NCI-H226 (cell line): ENCODE data around the gene SPAG5.
"Not testable (repeated sequence)": the region's sequence is repeated elsewhere in the genome, so short reads cannot be mapped to it uniquely, and the experiment has no call there.

Source experiments
- DNase-seq: peaks from one replicate; pipeline ENCODE4 v3.0.0-alpha.2; 2015

Gene SPAG5

DNA sequence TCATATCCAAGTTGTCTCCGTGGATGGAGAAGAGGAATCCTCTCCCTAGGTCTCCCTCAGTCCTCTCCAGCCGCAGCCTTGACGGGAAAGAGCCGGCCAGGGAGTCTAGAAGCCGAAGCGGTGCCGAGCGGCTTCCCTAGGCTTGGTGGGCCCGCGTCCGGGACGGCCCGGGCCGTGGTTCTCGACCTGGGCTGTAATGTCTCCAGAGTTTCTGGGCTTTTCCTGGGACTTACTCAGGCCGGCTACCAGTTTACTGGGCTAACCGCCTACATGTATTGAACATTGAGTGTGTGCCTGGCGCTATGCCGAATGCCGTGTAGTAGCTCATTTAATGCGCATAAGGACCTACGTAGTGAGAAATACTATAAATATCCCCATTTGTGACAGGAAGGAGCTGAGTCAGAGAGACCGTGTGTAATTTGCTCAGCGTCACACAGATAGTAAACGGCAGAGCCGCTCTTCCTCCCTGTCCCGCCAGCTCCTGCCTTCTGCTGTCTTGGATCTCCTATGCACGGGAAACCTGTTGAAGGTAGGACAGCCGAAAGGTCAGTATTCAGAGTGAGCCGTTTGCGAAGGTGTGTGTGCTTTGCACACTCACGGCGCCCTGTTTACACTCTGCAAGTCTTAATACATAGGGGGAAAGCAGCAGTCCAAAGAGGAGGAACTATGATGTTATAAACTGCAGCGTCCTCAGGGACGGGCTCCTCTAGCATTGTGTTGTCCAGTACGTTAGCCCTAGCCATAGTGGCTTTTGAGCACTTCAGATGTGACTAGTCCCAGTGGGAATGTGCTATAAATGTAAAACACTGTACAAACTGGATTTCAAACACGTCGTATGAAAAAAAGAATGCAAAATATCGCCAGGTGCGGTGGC lies 723 bp upstream of the SPAG5 start:
- DNase-seq = no peak

DNA sequence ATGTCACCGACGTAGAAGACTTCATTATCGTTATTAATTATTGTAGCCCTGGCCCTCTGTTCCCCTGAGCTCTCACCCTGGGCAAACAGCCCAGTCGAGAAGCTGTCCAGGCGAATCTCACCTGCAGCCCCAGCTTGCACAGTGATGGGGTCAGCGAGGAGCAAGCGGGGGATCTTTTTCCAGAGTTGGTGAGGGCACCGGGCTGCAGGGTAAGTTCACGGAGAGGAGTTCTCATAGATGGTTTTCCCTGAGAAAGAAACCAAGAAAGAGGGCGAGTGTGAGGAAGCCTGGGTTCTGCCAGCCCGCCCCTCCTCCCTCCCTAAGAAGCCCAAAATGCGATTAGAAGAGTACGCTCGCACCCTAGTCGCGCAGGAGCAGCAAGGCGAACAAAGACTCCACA lies 436 bp downstream of the SPAG5 start:
- no peak for DNase-seq

DNA sequence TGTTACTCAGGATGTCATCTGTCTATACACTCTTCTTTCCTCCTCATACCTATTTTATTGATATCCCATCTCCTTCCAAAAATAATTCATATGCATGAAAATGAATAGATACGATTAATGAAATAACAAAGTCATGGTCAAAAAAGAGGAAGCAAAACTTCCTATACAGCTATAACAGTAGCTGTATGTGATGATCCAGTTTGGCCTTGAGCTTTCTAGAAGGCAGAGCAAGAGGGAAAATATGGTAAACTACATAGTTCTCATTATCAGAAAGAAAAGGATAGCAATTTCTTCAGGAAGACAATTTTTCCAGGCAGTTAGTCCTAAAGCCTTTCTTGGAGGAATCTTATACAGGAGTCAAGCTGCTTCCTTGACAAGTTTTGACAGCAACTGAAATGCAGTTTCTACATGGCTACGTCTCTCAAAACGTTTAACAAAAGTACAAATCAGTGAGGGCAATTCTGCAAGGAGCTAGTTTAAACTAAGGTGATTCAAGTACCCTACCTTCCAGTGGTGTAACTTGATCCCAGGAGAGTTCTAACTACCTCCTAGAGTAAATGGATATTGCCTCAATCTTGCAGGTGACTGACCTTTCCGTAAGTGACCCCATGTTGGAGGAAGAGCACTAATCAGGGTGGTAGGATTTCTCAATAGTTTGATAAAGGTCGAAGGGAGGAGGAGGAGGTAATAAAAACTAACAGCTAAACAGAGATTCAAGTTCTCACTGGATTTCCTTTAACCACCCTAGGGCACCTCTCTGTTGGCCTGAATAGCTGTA lies 1.0 kb downstream of the SPAG5 start:
- DNase-seq = no peak

DNA sequence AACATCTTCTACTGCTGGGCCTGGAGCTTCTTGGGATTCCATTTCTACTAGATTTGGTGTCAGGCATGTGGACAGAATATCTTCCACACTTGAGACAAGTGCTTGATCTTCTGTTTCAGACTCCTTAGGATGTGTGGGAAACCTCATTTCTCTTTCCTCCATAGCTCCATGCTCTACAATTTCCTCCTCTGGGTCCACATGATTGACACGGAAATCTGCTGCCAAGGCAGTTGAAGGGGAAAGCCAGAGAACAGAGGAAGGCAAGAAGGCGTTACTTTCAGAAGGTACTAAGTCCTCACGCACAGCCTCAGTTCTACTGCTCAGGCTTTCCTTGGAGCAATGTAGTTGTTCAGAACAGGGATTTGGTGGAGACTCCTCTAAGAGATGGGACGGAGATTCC lies 6.6 kb downstream of the SPAG5 start:
- no peak for DNase-seq

DNA sequence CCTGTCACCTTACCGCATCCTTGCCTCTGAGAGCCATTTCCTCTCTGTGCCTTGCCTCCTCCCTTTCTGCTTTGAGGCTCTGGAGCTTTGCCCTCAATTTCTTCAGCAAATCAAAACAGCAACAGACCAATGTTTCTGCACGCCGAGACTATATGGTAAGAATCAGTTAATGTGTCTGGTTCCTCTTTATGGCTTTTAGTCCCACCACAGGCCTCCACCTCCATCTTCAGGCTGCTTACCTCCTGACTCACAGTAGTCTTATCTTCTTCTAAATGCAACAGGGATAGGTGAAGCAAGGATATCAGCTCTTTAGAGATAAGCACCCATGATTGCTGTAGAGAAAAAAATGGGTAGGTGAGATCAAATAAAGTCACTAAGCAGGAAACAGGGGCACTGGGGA lies 13.0 kb downstream of the SPAG5 start:
- no peak for DNase-seq

DNA sequence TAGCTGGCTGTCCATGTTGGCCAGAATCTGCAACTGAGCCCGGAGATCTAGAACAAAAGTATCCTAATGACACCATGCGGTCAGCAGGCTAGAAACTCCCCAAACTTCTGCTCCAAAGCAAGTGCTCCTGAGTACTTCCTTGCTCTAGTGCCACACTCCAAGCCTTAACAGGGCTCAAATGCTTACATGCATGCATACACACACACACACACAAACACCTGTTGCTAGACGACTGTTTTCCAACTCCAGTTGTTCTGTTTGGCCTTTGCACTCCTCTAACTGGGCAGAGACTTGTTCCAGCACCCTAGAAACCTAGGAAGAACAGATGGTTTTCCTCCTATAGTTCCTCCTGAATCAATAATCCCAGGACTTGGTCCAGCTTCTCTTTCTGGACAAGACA lies 14.4 kb downstream of the SPAG5 start:
- DNase-seq = no peak

DNA sequence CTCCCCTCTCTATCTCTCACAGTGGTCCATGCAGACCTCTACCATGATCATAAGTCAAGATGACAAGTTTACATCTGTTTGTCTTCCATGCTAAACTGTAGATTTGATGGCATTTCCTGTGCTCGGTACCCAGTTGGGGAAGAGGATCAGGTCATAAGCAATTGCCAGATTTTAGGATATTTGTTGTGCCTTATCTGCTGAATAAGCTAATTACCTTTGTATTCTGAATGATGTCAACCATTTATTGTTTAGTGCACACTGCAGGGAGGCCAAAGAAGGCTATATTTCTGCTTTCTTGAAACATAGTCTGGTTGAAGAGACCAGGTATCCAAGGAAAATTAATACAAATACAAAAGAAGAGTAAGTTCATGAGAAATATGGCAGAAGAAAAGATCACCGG lies 16.3 kb downstream of the SPAG5 start:
- DNase-seq = no peak

DNA sequence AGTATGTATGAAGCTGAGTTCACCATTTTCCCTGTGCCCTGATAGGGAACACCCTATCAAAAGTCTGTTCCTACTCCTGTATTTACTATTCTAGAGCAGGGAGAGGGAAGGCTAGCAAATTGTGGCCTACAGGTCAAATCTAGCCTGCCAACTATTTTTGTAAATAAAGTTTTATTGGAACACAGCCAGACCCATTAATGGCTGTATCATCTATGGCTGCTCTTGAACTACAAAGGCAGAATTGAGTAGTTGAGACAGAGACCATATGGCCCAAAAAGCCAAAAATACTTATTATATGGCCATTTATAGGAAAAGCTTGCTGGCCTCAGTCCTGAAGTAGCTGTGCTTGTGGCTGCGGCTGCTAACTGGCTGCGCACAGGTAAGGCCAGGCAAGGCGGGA lies 17.9 kb downstream of the SPAG5 start:
- DNase-seq = no peak

DNA sequence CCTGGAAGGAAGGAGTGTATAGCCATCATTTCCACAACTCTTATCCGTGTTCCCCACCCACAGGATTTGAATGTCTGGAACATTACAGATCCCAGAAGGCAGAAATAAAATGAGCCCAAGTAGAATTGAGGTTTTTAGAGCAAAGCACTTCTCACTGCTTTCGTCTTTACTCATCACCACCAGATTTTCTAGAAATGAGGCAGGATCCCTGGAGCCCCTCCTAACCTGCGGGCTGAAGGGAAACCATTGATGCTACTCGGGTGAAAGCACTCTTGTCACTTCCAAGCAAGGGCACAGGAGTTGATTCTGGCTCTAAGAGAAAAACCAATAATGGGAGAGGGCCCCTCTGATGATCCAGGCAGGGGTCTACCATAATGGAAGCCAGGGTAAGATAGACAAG lies 19.3 kb downstream of the SPAG5 start:
- no peak for DNase-seq

DNA sequence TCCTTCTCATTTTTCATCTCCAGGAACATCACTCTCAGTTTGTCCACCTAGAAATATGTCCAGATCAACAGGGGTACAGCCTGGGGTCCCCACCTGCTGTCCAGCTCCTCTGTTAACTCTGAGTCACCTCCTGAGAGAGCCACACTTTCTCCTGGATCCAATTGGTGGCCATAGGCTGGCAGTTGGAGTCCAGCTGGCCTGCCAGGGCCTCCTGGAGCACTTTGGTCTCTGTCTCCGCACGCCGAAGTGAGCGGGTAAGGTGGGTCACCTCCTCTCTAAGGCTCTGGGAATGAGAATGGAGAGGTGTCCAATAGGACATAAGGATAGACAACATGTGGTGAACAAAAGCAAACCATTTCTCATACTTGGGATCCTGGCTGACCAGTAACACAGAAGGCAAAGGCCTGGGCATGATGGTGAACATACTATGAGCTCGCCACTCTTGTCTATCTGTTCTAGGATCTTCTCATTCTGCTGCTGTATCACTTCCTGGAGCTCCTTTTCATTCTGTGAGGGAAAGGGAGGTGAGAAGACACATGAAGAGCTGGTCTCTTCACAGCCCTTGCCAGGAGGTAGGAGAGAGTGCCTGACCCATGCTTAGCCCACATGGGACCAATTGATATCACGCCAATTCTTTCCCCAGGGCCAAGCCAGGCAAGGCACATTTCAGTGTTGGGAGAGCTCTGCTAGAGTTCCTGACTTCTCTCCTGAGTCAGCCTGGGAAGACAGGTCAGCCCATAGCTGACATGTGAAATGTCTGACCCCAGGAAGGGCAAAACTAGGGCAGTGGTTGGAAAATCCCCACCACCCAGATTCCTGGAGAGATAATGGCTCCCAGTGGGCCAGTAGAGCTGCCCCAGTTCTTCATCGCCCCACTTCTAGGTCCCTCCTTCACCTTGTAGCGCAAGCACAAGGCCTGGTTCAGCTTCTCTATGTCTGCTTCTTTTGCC lies 20.3 kb downstream of the SPAG5 start:
- no peak for DNase-seq

DNA sequence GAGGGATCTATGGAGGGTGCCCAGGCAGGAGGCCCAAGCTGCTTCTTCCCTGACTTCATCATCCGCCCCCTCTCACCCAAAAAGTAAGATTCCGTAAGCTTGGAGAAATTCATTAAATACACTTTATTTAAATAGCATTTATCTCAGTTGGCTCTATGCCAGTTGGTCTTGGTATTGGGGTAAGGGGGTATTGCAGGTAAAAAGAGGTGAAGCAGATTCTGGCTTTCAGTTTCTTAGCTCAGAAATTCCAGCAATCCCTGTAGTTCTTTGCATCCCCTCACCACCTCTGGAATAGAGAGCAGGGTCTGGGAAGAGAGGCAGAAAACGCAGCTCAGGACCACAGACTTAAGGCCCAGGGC lies 21.4 kb downstream of the SPAG5 start:
- no peak for DNase-seq

DNA sequence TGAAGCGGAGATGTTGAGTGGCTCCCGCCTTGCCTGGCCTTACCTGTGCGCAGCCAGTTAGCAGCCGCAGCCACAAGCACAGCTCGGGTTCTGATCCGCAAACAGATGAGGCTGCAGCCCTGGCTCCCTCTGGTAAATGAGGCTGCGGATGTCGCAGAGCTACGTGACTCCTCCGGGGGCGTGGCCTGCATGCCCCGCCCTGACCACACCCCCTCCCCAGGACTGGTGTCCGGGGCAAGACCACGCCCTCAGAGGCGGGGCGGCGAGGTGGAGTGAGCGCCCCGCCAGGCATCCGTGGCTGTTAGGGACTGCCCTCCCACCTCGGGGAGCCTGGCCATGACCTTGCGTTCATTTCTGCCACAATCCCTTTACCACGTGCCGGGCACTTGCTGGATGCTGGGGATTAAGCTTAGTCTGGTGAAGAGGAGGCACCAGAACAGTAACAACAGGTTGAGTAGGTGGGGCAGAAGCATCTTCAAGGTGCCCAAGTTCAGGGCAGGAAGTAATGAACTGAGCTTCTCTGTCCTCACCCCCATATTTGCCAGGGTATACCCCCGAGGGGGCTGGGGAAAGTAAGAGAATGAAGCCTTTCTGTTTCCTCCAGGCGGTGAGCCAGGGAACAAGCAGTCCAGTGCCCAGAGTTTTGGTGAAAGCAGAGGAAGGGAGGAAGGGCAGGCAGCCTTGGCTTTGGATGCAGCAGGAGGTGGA lies 21.9 kb downstream of the SPAG5 start, which contains the start of gene ALDOC:
TSS of gene ALDOC (minus strand) at position 138 of the 708 bp plus-strand sequence. CDS start 1,363 bp downstream, outside the sequence.
- peak; percentile 87 for DNase-seq

DNA sequence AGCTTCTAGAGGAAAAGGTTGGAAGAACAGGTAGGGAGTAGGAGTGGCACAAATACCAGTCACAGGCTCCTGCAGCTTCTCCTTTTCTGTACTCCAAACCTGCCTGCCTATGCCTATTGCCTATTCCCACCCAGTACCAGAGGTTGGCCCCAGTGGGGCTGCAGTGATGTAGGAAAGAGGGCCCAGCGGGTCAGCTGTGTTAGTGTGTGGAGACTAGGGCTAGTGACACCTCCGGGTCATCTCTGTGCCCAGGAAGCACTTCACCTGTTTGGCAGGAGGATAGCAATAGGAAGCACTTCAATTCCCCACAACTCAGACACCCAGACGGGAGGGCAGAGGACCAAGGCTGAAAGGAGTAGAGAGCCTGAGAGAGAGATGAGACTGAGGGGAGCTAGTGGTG lies 22.8 kb downstream of the SPAG5 start:
- not testable (repeated sequence) for DNase-seq

DNA sequence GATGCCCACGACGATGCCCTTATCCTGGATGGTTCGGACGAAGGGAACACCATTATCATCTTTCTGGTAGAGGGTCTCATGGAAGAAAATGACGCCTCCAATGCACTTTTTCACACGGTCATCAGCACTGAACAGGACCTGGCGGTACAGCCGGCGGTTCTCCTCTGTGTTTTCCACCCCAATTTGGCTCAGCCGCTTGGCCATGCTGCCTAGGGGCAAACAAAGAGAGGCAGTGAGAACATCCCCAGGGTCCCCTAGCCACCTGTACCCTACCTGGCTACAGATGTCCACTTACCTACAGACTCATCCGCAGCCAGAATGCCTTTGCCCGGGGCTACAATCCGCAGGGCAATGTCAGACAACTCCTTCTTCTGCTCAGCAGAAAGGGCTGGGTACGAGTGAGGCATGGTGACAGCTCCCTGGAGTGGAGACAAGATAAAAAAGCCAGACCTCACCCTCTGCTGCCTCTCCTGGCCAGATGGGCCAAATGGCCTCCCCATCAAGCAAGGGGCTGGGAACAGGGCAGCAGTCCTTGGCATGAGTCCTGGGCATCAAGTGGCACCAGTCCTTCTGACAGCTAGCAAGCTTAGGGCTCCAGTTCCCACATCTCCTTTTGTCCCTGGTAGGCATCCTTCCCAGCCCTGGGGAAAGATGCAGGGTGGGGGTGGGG lies 23.6 kb downstream of the SPAG5 start:
- DNase-seq = no peak

DNA sequence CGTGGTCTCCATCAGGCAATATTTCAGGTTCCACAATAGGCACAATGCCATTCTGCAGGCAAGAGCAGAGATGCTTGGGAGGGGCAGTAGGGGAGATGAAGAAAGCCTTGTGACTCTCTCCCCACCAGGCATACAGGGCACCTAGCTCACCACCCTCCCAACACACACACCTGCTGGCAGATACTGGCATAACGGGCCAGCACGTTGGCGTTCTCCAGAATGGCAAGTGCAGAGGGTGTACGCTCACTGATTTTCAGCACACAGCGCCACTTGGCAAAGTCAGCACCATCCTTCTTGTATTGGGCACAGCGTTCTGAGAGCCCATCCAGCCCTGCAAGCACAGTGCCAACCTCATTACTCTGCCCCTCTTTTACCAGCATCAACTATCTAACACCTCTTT lies 24.3 kb downstream of the SPAG5 start:
- DNase-seq = no peak

DNA sequence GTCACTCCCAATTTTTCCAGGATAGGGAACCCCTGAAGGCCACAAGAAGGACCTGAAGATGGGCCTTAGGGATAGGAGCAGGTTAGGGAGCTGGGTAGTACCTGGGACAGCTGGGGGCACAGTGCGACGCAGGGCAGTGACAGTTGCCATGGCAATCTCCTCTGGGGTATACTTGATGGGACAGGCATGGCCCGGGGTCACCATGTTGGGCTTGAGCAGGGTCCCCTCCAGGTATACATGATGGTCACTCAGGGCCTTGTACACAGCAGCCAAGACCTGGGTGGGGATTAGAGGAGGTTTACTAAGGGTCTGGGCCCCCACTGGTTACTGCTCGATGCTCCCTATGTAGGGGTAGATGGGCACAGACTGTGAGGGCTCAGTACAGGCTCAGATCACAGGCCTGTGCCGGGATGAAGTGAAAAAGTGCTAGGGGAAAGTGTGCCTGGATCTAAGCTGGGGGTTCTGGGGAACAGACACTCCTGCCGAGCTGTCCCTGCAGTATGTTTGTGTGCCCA lies 24.8 kb downstream of the SPAG5 start:
- no peak for DNase-seq

DNA sequence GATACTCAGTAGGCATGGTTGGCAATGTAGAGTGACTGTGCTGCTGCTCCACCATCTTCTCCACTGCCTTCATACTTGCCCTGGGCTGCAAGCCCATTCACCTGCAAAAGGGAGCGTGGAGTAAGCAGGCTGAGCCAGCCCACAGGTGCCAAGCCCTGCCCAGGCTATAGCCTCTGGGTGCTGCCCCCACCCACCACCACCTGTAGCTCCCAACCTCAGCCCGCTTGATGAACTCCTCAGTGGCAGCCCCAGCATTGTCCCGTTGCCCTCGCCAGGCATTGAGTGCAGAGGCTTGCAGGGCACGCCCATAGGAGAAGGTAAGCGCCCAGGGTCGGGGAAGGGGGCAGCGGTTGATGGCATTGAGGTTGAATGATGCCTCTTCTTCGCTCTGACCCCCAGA lies 25.3 kb downstream of the SPAG5 start:
- DNase-seq = no peak

DNA sequence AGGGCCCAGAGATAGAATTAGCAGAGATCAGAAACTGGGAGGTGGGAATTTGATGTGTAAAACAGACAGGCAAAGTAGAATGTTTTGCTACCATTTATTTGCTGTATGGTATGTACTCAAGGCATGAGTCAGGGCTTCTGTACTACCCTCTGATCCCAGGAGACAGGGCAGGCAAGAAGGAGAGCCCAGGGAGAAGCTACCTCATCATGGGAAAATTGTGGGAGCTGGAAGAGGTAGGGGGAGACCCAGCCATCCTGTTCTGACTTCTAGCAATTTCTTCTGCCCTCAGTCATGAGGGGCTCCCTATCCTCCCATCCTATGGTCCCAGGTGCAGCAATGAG lies 25.8 kb downstream of the SPAG5 start:
- no peak for DNase-seq

DNA sequence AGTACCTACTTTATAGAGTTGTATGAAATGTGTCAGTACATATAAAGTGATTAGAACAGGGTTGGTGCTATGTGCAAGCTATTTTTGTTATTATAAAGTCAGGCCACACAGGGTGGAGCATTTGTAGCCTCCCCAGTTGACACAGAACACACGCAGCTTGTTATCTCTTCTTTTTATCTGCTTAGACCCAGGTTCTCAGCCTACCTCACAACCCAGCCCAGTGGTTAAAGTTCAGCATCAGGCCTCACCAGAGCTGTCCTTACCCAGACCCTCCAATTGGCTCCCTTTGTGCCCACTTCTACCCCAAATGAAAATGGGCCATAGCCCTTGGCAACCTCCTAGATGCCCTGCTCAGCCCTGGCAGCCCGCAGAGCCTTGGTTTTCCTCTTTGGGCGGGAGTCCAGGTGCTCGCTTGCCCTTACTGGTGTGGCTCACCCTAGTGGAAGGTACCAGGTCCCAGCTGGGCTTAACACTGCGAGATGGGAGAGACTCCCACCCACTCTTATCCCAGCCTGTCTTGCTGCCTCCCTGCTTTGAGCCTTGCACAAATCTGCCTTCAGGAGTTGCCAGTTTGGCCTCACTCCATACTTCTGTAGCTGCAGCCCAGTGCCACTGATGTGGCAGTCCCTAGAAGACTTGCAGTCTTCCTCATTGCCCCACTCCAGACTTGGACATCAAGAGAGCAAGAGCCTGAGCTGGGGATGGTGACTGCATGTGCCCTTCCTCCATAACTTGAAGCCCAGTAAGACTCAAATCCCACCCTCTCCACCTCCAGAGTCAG lies 26.4 kb downstream of the SPAG5 start:
- no peak for DNase-seq

DNA sequence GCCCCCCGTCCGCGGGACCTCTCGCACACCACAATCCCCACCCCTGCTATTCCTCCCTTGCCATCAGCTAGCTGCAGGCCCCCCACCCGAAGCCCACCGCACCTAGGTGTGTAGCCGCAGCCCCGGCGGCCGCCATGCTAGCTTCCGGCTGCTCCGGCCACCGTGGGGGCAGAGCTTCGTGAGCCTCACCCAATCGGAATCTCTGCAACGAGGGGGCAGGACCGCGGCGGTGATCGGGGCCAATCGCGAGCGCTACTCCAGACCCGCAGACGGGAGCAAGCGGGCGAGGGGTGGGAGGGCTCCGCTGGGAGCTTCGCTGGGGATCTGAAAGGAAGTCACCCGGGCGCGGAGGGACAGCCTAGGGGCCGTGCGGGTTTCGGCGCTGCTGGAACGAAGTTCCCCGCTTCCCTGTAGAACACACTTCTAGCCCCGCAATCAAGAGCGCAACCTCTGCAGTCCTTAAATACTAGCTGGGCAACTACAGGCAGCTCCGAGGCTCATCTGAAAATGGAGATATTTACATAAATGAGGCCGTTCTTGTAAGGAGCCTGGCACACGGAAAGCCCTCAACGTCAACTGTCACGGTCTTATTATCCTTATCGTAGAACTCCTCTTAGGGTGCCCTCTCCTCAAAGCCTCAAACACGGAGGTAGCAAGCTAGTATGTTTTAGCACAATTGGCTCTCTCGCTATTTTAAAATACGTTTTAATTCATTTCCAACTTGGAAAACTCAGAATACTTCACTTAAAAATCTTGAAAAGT lies 27.3 kb downstream of the SPAG5 start, which contains the start of gene PIGS:
TSS of gene PIGS (minus strand) at position 164 of the 762 bp plus-strand sequence. CDS start at position 136, 28 bp downstream.
- peak; percentile 91 for DNase-seq
